NCI-H460 (cell line): ENCODE measurements around the gene RTN4R. TPM values are rescaled to one million over a fixed set of nuclear protein-coding genes. Genes with fewer than 3 reads are reported as not detected.

ENCODE experiments used
- DNase-seq: peaks from one replicate; pipeline ENCODE4 v3.0.0-alpha.2; 2016; ENCODE audit warnings: low read depth; ENCODE audit errors: extremely low read depth
- total RNA-seq: library from RNA; depleted of rRNA; stranded (reverse); fragments of >200 nt; shearing (Covaris generic); gene quantifications from 2 replicates; pipeline ENCODE4 v1.2.3, GENCODE V29; 2014

Gene RTN4R
- total RNA-seq, 1 experiment from 2014 or later, result 1.9 TPM

DNA sequence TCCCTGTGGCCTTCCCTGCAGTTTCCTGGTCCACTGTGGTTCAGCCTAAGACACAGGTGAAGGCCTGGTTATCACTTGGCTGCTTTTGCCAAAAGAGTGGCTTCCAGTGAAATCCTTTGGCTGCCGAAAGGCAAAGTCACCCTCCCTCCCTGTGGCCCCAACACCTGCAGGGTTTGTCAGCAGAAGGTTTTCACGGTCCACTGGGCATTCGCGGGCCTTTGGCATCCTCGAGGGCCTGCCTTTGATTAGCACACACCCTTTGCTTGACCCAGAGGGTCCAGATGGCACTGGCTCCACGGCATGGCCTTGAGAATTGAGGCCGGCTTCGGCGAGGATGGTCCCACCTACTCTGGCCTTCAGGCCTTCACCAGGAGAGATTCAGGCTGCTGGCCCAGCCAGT, 35.3 kb downstream of the RTN4R start:
- no peak for DNase-seq

DNA sequence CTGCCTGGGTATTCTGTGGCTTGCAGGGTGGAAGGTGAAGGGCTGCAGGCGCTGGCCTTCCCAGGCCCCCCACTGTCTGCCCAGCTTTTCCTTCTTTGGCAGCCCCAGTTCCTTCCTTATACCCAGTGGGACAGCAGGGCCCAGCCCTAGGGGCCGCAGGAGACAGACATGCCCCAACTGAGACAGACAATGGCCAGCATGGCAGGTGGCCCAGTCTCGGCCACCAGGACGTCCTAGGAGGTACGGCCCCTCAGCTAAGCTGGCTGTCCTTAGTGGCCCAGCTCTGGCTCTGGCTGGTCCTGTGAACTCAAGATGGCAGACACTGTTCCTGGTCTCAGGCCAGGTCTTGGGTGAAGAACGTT, 35.9 kb downstream of the RTN4R start:
- no peak for DNase-seq

DNA sequence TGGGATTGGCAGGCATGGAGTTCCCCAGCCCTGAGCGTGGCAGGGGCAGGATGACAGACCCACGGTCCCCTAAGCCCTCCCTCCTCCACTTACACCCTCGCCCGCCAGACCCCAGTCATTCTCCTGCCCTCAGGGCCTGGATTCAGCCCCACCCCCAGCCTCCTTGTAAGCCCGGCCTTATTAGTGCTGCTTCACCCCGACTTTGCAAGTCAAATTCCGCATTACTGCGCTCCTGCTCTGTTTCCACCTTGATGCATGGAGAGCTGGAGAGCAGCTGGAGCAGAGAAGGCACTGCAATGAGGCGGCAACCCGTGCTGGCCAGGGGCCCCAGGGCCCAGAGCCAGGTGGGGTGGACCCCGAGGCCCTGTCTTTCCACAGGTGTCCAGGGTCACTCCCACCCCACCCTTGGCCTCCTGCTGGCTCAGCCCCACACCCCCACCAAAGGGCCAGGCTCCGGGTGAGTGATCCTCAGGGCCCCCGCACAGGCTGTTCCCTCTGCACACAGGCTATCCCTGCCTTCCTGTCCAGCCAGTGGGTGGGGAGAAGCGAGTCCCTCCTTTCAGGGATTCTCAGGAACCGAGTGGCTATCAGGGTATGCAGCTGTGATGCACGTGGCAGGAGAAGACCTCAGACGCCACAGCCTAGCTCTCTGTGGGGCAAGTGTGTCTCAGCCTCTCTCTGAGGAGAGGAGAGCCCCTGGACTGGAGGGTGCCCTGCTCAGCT, 36.4 kb downstream of the RTN4R start:
- DNase-seq, result no peak

GRCh38 chr22:20230777-20231420, 37.2 kb downstream of the RTN4R start:
- no peak for DNase-seq

GRCh38 chr22:20229916-20230775, 38.0 kb downstream of the RTN4R start:
- no peak for DNase-seq

- no peak for DNase-seq
Measured at GRCh38 chr22:20228939-20229272, 39.2 kb downstream of the RTN4R start.

DNA sequence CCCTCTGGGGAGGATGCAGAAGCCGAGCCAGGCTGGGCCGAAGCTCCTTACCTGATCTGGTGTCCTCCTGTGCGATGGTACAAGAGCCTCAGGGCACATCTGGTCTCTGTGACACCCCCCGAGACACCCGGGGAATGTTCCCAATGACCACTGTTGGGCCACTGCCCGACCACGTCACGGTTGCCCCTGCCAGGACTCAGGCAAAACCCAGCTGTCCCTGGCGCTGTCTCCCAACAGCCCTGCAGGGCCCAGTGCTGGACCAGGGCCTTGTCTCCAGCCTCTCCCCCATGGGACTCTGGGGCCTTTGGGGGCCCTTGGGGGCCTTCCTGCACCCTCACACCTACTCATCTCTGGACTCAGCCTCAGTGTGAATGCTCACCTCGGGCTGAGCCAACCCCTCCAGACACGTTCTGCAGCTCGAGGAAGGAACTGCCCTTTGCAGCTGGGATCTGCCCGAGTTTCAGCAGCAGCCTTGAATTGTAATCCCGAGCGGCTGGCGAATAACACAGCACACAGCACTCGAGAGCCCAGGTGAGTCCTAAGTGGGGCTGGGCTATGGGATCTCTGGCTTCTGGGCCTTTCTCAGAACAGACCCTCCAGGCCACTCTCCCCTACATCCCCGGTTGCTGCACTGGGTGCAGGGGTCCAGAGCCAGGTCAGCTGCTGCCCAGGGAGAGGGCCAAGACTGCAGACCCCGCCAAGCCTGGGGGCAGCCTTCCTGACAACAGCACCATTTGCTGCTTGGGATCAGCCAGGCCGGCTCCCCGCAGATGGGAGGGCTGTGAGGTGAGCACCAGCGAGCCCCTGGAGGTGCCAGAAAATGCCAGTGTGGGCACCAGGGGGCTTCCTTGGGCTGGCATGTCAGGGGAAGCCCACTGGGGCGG, 39.8 kb downstream of the RTN4R start:
- DNase-seq, result no peak

DNA sequence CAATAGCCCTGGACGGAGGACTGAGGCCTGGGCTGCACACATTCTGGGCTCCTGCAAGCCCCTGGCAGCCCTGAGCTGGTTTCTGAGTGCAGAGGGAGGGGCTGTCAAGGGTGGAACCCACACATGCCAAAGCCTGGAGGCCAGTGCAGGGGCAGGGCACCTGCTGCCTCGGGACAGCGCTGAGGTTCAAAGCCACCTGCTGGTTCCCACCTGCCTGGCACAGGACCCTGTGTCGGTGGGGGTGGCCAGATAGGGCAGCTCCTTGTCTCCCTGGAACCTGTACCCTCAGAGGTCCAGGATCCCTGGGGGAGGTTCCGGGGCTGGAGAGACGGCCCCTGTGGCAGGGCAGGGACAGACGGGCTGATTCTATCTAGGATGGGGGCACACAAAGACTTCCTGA, 40.8 kb downstream of the RTN4R start:
- DNase-seq, result no peak

DNA sequence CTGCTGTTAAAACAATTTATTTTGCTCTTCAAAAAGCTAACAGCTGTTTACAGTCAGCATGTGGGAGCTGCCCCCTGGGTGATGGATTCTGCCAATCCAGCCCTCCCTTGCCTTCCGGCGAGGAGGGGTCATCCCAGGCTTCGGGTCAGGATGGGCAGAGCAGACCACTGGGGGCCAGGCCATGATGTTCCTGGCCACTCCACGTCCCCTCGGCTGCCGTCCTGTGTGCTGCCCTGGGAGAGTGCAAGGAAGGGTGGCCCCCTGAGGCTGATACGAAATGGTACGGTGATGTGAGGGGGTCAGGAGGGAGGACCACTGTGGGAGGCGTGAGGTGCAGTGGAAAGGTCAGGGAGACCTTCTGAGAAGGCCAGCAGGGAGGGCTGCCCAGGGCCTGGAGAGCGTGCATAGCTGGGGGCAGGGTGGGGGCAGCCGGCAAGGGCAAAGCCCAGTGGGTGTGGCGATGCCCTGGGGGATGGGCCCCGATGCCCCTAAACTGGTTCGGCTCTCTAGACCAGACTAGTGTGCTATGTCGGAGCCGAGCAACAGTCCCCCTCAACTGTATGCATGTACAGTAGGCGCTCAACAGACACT, 41.3 kb downstream of the RTN4R start:
- DNase-seq, result no peak

GRCh38 chr22:20226077-20226716, 41.9 kb downstream of the RTN4R start:
- no peak for DNase-seq

DNA sequence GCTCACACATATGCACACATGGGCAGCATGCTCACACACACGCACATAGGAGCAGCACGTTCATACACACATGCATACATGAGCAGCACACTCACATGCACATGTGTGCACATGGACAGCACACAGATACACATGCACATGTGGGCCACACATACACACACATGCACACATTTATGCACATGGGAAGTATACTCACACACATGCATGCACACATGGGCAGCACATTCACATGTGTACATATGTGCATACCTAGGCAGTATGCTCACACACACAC, 42.5 kb downstream of the RTN4R start:
- DNase-seq, result no peak

DNA sequence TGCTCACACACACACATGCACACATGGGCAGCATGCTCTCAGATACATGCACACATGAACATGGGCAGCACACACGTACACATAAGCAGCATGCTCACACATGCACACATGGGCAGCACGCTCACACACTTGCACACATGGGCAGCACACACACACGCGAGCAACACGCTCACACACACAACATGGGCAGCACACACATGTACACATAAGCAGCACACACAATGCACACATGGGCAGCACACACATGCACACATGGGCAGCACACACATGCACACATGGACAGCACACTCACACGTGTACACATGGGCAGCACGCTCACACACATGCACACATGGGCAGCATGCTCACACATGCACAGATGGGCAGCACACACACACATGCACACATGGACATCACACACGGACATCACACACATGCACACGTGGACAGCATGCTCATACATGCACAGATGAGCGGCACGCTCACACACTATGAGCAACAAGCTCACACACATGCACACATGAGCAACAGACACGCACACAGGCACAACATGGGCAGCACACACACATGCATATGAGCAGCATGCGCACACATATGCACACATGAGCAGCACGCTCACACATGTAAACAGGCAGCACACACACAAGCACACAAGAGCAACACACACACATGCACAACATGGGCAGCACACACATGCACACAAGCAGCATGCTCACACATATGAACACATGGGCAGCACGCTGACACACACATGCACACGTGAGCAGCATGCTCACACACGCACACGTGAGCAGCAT, 43.0 kb downstream of the RTN4R start:
- DNase-seq, result no peak

DNA sequence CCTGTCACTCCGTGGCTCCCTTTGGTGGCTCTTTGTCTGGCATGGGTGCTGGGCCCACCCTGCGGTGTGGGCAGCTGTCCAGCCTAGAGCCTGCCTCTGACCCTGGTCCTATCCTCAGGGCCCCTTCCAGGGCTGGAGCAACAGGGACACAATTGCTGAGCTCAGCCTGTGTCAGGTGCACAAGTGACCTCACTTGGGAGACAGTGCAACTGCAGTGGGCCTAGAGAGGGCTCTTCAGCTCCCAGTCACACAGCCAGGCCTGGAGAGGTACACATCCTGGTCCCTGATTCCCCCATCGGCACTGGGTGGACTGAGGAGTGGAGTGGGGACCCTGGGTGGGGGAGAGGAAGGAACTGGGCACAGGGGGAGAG, 43.9 kb downstream of the RTN4R start:
- no peak for DNase-seq

GRCh38 chr22:20223421-20224255, 44.5 kb downstream of the RTN4R start:
- no peak for DNase-seq

GRCh38 chr22:20222764-20223420, 45.2 kb downstream of the RTN4R start:
- no peak for DNase-seq

DNA sequence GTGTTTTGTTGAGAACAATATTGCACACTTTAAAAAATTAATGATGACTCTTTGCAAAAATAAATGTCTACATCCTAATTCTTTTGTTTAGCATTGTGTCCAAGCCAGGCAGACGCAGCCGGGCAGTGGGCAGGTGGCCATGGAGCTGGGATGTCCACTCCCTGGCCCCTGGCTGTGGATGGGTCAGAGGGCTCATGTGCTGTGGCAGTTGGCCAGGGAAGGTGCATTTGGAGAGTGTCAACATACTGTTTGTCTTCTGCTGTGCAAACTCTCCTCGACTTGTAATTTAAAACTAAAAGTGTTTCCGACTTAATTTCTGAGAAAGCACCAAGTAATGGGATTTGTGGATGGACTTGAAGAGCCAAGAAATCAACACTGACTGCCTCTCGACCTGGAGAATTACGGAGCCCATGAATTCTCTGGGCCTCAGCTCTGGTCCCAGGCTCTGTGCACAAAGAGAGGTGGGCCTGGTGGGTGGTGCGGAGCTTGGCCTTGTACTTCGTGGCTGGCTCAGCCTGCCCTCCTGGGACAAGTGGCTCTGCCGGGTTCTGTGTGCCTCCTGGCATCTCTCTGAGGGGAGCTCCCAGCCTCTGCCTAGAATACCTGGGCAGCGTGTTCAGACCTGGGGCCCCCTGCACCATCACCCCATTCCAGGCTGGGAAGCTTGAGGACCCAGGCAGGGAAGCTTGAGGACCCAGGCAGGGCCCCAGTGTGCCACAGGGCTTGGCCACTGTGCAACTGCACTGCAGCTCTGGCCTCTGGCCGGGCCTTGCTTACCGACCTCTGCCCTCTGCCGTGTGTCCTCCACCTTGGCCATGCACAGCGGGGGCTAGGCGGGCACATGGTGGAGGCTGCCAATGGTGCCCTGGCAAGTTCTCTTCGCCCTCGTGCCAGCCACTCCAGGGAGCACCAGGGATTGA, 46.4 kb downstream of the RTN4R start:
- no peak for DNase-seq

DNA sequence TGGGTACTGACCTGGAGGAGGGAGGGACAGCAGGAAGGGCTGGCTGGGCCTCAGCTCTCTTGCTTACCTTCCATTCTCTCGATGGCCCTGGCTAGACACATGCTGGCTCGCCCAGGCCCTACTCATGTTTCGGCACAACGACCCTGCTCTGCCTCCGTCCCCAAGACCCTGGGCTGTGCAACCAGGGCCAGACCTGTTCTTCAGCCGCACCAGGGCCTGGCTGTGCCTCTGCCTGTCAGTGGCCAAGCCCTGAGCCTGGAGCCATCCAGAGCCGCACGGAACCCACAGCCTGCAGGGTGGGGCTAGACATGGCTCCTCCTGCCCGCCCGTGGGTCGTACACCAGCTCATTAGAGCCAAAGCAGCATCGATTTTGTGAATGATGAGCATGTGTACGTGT, 47.5 kb downstream of the RTN4R start:
- no peak for DNase-seq
